Right ventricle myocardium inferior (tissue), 1 donor: ENCODE measurements around the gene SPRED2. TPM values are rescaled to one million over a fixed set of nuclear protein-coding genes. Genes with fewer than 3 reads are reported as not detected.

Source experiments
- ATAC-seq: fragments of 200-7000 bp; cut with Tn5 transposase; one replicate; pipeline ENCODE4 v1.9.1; 2020; ENCODE audit warnings: mild to moderate bottlenecking, moderate library complexity
- DNase-seq: peaks from one replicate; pipeline ENCODE4 v3.0.0; 2021; ENCODE audit errors: missing footprints
- intact Hi-C: fragments of 100-400 bp; cut with DNase I; formaldehyde crosslinking; loops from one replicate; pipeline ENCODE4 v1.11.0; 2022
- total RNA-seq: library from RNA; stranded (reverse); fragmentation: NEBNext Ultra II Directional; extraction: Animal tissue kit (Norgen Biotek cat#: 25700); gene quantifications from one replicate; pipeline ENCODE4 v1.2.1, GENCODE V29; 2021
- donor health status: DM: no; HTN: yes; CAD: no; lungs with severe emphysema.

SPRED2 gene
- total RNA-seq, 1 donor from 2014 or later: 14.0 TPM

GRCh38 chr2:65279756-65280155, 152.6 kb downstream of the SPRED2 start:
- no peak for ATAC-seq
- DNase-seq: no peak
- intact Hi-C loops: no loop called here

GRCh38 chr2:65278531-65278981, 153.8 kb downstream of the SPRED2 start:
- no peak for DNase-seq
- no peak for ATAC-seq
- intact Hi-C loops: no loop called here

GRCh38 chr2:65277791-65278483, 154.5 kb downstream of the SPRED2 start:
- intact Hi-C loops: no loop called here
- DNase-seq (no peak), ATAC-seq (peak; percentile 34)

- DNase-seq: no peak
- intact Hi-C loops: no loop called here
- ATAC-seq: no peak
Measured at GRCh38 chr2:65277118-65277517, 155.3 kb downstream of the SPRED2 start.

GRCh38 chr2:65276609-65277008, 155.8 kb downstream of the SPRED2 start:
- intact Hi-C loops: no loop called here
- DNase-seq: no peak
- ATAC-seq: no peak

- no peak for ATAC-seq
- intact Hi-C loops: no loop called here
Measured at GRCh38 chr2:65275141-65275915, 157.1 kb downstream of the SPRED2 start.

GRCh38 chr2:65273344-65273743, 159.1 kb downstream of the SPRED2 start:
- DNase-seq (no peak), ATAC-seq (no peak)
- intact Hi-C loops: no loop called here

More at GRCh38 chr2:65275141-65275915, 157.1 kb downstream of the SPRED2 start:
- no peak for DNase-seq

GRCh38 chr2:65268957-65269356, 163.4 kb downstream of the SPRED2 start:
- intact Hi-C loops: loop anchor here (5.0 kb wide), 1 partner anchor 303 kb away; no protein-coding TSS in a partner anchor
- ATAC-seq: no peak
- no peak for DNase-seq

GRCh38 chr2:65267008-65267407, 165.4 kb downstream of the SPRED2 start:
- DNase-seq: no peak
- intact Hi-C loops: loop anchor here (2.0 to 5.0 kb wide), 2 partner anchors 166 to 305 kb away; partner anchors contain the start of gene SPRED2

GRCh38 chr2:65265671-65266045, 166.7 kb downstream of the SPRED2 start:
- intact Hi-C loops: loop anchor here (1.0 to 5.0 kb wide), 3 partner anchors 167 to 307 kb away; partner anchors contain the start of gene SPRED2
- DNase-seq (no peak), ATAC-seq (no peak)

More at GRCh38 chr2:65267008-65267407, 165.4 kb downstream of the SPRED2 start:
- no peak for ATAC-seq

GRCh38 chr2:65264821-65265670, 167.4 kb downstream of the SPRED2 start:
- peak; percentile 60 for ATAC-seq
- DNase-seq: no peak
- intact Hi-C loops: loop anchor here (1.0 to 5.0 kb wide), 2 partner anchors 288 to 307 kb away; no protein-coding TSS in a partner anchor

- DNase-seq: no peak
- intact Hi-C loops: no loop called here
- ATAC-seq: no peak
Measured at GRCh38 chr2:65263986-65264385, 168.4 kb downstream of the SPRED2 start.

GRCh38 chr2:65263262-65263661, 169.1 kb downstream of the SPRED2 start:
- no peak for ATAC-seq
- no peak for DNase-seq
- intact Hi-C loops: no loop called here

- intact Hi-C loops: no loop called here
- no peak for ATAC-seq
Measured at GRCh38 chr2:65261676-65262075, 170.7 kb downstream of the SPRED2 start.

More at GRCh38 chr2:65261676-65262075, 170.7 kb downstream of the SPRED2 start:
- no peak for DNase-seq

Other genes with a start within 250 kb of the SPRED2 start
- gene ACTR2, start 204.8 kb downstream of the SPRED2 start, total RNA-seq: 108 TPM